ENCODE measurements around the gene CCDC6.
A peak's percentile ranks its signal among the peaks of the same experiment; 100 is the strongest.
"Not testable (repeated sequence)": the region's sequence is repeated elsewhere in the genome, so short reads cannot be mapped to it uniquely, and the experiment has no call there.

CCDC6 gene

GRCh38 chr10:59906417-59907202 is at the start of gene CCDC6:
Gene CCDC6 (minus strand): TSS chr10:59906556. CDS start chr10:59906424, 132 bp downstream.
- peak; percentile 55 to 76 for DNase-seq

GRCh38 chr10:59954296-59954695 is 47.9 kb upstream of the CCDC6 start:
- no peak for DNase-seq

DNA sequence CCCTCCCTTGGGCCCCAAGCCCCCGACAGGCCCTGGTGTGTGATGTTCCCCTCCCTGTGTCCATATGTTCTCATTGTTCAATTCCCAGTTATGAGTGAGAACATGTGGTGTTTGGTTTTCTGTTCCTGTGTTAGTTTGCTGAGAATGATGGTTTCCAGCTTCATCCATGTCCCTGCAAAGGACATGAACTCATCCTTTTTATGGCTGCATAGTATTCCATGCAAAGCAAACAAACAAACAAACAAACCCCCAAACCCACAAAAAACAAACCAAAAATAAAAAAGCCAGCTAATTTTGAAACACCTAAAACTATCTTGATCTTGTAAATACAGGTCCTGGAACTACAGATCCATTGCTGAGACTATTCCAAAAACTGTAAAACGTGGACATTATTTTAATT is 47.4 kb upstream of the CCDC6 start:
- DNase-seq, result not testable (repeated sequence)

- no peak for DNase-seq
These were observed 43.7 kb upstream of the CCDC6 start for GRCh38 chr10:59950105-59950504.

GRCh38 chr10:59949608-59950007 is 43.3 kb upstream of the CCDC6 start:
- no peak for DNase-seq

- DNase-seq, result no peak
These were observed 39.6 kb upstream of the CCDC6 start for GRCh38 chr10:59945991-59946390.

- no peak for DNase-seq
These were observed 39.2 kb upstream of the CCDC6 start for GRCh38 chr10:59945590-59945989.

- DNase-seq, result no peak
These were observed 38.1 kb upstream of the CCDC6 start for GRCh38 chr10:59944339-59944935.

- DNase-seq, result no peak
These were observed 36.2 kb upstream of the CCDC6 start for GRCh38 chr10:59942556-59942955.

- DNase-seq, result no peak
These were observed 31.4 kb upstream of the CCDC6 start for GRCh38 chr10:59937720-59938119.

DNA sequence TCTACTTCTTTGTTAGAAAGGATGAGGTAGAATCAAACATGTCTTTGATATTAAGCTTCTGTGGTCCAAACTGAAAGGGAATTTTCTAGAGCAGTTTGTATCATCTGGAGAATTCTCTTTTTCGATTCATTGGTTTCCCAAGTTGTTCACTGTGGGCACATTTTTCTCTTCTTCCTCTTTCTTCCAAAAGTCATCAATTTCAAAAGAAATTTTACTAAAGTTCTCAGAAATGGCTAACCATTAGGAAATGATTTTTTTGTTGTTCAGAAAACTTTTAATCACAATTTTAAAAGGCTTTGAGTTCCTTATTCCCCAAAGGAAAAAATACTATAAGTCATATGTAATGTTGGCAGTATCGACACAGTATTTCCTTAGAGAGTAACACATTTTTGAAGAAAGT is 28.3 kb upstream of the CCDC6 start:
- no peak for DNase-seq

GRCh38 chr10:59930788-59931521 is 24.6 kb upstream of the CCDC6 start:
- not testable (repeated sequence) for DNase-seq

DNA sequence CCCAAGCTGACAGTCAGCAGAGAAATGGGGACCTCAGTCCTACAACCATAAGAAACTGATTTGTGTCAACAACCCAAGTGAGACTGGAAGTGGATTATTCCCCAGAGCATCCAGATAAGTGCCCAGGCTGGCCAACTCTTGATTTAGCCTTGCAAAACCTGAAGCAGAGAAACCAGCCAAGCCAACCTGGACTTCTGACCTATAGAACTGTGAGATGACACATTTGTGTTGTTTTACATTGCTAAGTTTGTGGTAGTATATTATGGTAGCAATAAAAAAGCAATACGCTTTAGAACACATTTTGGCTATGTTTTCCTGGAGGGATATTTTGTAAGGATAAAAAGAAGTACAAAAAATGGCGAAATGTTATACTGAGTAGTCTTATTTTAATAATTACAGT is 19.7 kb upstream of the CCDC6 start:
- DNase-seq, result no peak

DNA sequence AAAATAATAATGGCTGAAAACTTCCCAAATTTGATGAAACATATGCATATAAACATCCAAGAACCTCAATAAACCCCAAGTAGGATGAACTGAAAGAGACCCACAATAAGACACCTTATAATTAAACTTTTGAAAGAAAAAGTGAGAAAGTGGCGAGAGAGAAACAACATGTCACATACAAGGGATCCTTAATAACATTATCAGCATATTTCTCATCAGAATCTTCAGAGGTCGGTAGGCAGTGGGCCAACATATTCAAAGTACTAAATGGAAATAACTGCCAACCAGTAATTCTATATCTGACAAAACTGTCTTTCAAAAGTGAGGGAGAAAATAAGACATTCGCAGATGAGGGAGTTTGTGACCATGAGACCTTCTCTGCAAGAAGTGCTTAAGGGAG is 16.6 kb upstream of the CCDC6 start:
- no peak for DNase-seq

- DNase-seq, result no peak
These were observed 11.6 kb upstream of the CCDC6 start for GRCh38 chr10:59917922-59918321.

DNA sequence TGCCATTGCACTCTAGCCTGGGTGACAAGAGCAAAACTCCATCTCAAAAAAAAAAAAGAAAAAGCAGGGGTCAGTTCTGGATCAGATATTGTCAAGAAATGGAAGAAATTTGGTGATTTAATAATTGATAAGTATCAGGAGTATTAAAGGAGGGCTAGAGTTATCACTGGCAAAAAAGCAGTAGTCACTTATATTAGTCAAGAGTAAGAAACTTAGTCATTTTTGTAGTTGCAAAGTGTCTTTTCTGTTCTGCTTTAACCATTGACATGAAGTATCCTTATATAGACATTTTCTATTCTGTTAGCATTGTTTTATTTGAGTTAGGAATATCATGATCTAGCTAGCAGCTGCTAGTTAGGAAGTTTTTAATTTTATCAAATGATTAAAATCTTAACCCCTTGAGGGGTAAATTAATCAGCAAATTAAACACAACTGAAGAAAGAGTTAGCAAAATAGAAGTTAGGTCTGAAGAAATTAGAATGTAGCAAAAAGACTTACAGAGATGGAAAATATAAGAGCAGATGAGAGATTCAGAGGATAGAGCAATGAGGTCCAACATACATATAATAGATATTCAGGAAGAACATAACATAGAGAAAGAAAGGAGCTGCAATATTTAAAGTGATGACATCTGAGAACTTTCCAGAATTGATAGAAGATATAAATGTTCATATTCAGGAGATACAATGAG is 7.3 kb upstream of the CCDC6 start:
- DNase-seq, result no peak

- DNase-seq, result no peak
These were observed 4.5 kb upstream of the CCDC6 start for GRCh38 chr10:59910867-59911266.

- no peak for DNase-seq
These were observed 3.5 kb upstream of the CCDC6 start for GRCh38 chr10:59909815-59910214.

GRCh38 chr10:59908808-59909143 is 2.4 kb upstream of the CCDC6 start:
- DNase-seq, result no peak

DNA sequence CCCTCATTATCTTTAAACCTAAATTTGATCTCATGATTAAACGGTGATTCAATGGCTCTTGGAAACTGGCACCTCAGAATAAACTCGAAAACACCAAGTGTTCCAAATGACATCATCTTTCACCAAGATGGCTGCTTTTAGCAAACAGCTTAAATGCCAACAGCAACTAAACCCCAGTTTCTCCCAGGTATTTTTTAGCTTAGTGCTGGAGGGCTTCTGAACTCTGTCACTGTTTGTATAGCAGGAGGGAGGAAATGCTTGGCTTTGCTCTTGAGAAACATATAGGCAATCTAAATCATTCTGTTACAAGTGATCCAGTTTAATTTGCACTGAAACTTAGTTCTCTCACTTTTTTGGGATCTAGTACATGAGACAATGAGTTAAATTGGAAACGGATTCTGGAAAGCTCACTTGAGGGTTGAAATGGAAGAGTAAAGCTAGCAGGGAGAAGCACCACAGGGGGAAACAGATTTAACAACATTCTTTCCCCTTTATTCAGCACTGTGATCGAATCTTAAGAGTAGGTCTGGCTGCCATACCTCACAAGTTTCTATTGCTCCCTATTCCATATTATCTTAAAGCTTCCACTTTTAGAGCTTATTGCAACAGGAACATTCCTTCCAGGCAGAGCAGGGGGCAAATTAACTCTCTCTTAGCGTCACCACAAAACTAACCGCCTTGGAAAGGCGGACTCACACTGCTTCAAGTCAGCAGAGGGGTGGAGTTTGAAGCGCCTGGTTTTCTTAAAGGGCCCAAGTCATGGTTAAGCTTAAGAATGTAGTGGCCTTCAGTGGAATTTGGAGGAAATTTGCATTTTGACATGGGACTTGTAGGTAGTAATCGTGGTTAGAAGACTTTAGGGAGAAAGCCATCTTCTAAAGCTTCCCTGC is 1.8 kb upstream of the CCDC6 start:
- DNase-seq, result no peak

DNA sequence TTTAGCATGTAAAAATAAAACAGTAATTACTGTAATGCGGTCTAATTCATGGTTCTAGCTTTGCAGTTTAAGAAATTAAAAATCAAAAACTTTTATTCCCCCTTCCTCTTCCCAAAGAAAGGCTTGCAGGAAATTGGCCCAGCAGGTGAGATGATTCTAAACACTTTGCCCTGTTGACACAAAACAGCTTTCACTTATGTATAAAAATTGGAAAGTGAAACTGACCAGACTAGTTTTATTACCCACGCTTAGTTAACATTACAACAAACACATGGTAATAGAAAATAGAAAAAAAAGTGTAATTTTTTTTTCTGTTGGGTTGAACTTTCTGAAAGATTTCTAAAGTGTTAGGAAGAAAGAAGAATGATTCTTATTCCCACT is 1.2 kb upstream of the CCDC6 start:
- DNase-seq, result no peak

DNA sequence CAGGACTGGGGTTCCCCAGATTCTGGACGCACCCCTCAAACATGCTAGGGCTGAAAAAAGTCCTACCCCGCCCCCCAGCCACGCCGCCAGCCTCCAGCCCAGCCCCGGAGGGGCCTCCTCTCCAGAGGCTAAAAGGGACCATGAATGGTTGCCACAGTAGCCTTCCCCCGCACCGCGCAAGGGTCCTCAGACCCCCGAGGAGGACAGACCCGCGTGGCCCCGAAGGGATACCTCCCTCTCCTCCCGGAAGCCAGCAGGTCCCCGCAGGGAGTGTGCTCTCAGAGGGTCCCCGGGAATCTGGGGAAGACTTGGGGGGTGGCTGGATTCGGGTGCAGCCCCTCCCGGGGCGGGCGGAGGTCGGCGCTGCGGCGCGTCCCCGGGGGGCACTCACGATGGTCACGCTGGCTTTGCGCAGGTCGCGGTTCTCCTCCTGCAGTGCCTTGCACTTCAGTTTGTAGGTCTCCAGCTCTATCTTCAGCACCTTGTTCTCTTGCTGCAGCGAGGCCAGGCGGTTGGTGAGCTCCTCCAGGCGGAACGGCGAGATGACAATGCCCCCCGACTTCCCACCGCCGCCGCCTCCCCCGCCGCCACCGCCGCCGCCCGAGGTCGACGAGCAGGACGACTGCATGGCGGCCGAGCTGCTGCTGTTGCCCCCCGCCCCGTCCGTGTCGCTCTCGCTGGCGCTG is 482 bp downstream of the CCDC6 start:
- no peak for DNase-seq

Measured in SHP77 (cell line).